HepG2 (cell line): ENCODE results near the gene DCAKD. TPM values are rescaled to one million over a fixed set of nuclear protein-coding genes. Genes with fewer than 3 reads are reported as not detected.

Experiments
- AKAP8 ChIP-seq: sonication (generic); formaldehyde crosslinking; IDR thresholded peaks from 2 replicates; pipeline ENCODE4 v1.5.1; 2020; ENCODE audit warnings: mild to moderate bottlenecking, missing genetic modification reagents
- CBX2 ChIP-seq, 2 experiments: fragments of 200-600 bp in 1 of 2; sonication (generic); formaldehyde crosslinking in 1 of 2; IDR thresholded peaks; 2 replicates each; pipeline versions ENCODE4 v1.7.0 to v1.8.1; 2018 to 2022; ENCODE audit warnings: low read depth in 2 of 2, low read length in 1 of 2, mild to moderate bottlenecking in 1 of 2, missing genetic modification reagents in 1 of 2
- HBP1 ChIP-seq: IDR thresholded peaks from 2 replicates; pipeline ENCODE4 v1.6.1; 2016; ENCODE audit warnings: low read depth, control low read depth
- MBD4 ChIP-seq: IDR thresholded peaks from 2 replicates; pipeline ENCODE4 v1.6.1; 2012; ENCODE audit warnings: low read length, inconsistent platforms, borderline replicate concordance
- MEIS2 ChIP-seq: sonication (generic); formaldehyde crosslinking; IDR thresholded peaks from 2 replicates; pipeline ENCODE4 v1.9.0; 2021; ENCODE audit warnings: mild to moderate bottlenecking, missing genetic modification reagents
- MXI1 ChIP-seq: IDR thresholded peaks from 3 replicates; pipeline ENCODE4 v1.6.1; 2012; ENCODE audit warnings: low read depth, low read length, inconsistent platforms, borderline replicate concordance
- NFE2L1 ChIP-seq: sonication (generic); formaldehyde crosslinking; IDR thresholded peaks from 2 replicates; pipeline ENCODE4 v1.4.0; 2020; ENCODE audit warnings: missing genetic modification reagents, mild to moderate bottlenecking, borderline replicate concordance
- SNAPC2 ChIP-seq: sonication (generic); formaldehyde crosslinking; IDR thresholded peaks from 2 replicates; pipeline ENCODE4 v1.8.1; 2022; ENCODE audit warnings: mild to moderate bottlenecking, missing genetic modification reagents
- TCF7L2 ChIP-seq: IDR thresholded peaks from 2 replicates; pipeline ENCODE4 v1.6.1; 2011; ENCODE audit warnings: mild to moderate bottlenecking, low read depth, low read length, moderate library complexity
- ZFP91 ChIP-seq: sonication (generic); formaldehyde crosslinking; IDR thresholded peaks from 2 replicates; pipeline ENCODE4 v1.9.0; 2022; ENCODE audit warnings: missing genetic modification reagents, mild to moderate bottlenecking, borderline replicate concordance
- ZGPAT ChIP-seq: IDR thresholded peaks from 2 replicates; pipeline ENCODE4 v1.6.1; 2016; ENCODE audit warnings: mild to moderate bottlenecking
- ZNF564 ChIP-seq: sonication (generic); formaldehyde crosslinking; IDR thresholded peaks from 2 replicates; pipeline ENCODE4 v1.8.1; 2023; ENCODE audit warnings: mild to moderate bottlenecking, missing genetic modification reagents
- ZNF652 ChIP-seq: IDR thresholded peaks from 2 replicates; pipeline ENCODE4 v1.6.1; 2016; ENCODE audit warnings: low read depth, borderline replicate concordance
- polyA plus RNA-seq, 8 experiments: library from polyadenylated mRNA; depleted of rRNA in 3 of 8; stranded (reverse) in 7 of 8; unstranded in 1 of 8; fragments of >200 nt; fragmentation: Illumina TruSeq in 4 of 8; extraction: Trizol in 4 of 8; gene quantifications; 2 replicates each; pipeline versions ENCODE4 v1.2.1 to v1.2.3, GENCODE V29; 2011 to 2016; ENCODE audit warnings: low read depth in 4 of 8, missing spikeins in 1 of 8, mixed read lengths in 1 of 8; ENCODE audit not compliant: insufficient read depth in 1 of 8
- total RNA-seq, 5 experiments: library from RNA; depleted of rRNA; stranded (reverse); fragments of >200 nt; fragmentation: Illumina TruSeq; extraction: Trizol; gene quantifications; 2 replicates each; pipeline ENCODE4 v1.2.3, GENCODE V29; 2016; ENCODE audit warnings: low read depth in 1 of 5
- TF ChIP-seq, protein P1 (sequence below): sonication (generic); formaldehyde crosslinking; IDR thresholded peaks from 2 replicates; pipeline ENCODE4 v1.4.0; 2020; ENCODE audit warnings: missing genetic modification reagents, mild to moderate bottlenecking, borderline replicate concordance
- TF ChIP-seq, protein P2 (sequence below): conservative IDR thresholded peaks from 2 replicates; pipeline ENCODE4 v1.6.1; 2018; ENCODE audit warnings: missing genetic modification reagents

DCAKD gene
- total and polyA plus RNA-seq, 2 of the 13 experiments (the other 11 are each of a cell fraction or from before 2014, with no cell fraction given), result 25.9 to 29.2 TPM

- TF ChIP-seq, protein P1, sequence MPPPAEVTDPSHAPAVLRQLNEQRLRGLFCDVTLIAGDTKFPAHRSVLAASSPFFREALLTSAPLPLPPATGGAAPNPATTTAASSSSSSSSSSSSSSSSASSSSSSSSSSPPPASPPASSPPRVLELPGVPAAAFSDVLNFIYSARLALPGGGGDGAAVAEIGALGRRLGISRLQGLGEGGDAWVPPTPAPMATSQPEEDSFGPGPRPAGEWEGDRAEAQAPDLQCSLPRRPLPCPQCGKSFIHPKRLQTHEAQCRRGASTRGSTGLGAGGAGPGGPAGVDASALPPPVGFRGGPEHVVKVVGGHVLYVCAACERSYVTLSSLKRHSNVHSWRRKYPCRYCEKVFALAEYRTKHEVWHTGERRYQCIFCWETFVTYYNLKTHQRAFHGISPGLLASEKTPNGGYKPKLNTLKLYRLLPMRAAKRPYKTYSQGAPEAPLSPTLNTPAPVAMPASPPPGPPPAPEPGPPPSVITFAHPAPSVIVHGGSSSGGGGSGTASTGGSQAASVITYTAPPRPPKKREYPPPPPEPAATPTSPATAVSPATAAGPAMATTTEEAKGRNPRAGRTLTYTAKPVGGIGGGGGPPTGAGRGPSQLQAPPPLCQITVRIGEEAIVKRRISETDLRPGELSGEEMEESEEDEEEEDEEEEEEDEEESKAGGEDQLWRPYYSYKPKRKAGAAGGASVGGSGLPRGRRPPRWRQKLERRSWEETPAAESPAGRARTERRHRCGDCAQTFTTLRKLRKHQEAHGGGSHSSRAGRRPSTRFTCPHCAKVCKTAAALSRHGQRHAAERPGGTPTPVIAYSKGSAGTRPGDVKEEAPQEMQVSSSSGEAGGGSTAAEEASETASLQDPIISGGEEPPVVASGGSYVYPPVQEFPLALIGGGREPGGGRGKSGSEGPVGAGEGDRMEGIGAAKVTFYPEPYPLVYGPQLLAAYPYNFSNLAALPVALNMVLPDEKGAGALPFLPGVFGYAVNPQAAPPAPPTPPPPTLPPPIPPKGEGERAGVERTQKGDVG (CRISPR knock-in tag), result no peak
- no peak for TF ChIP-seq ZNF652 (CRISPR knock-in tag)
- TF ChIP-seq MBD4, result no peak
- TF ChIP-seq, protein P2, sequence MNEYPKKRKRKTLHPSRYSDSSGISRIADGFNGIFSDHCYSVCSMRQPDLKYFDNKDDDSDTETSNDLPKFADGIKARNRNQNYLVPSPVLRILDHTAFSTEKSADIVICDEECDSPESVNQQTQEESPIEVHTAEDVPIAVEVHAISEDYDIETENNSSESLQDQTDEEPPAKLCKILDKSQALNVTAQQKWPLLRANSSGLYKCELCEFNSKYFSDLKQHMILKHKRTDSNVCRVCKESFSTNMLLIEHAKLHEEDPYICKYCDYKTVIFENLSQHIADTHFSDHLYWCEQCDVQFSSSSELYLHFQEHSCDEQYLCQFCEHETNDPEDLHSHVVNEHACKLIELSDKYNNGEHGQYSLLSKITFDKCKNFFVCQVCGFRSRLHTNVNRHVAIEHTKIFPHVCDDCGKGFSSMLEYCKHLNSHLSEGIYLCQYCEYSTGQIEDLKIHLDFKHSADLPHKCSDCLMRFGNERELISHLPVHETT (CRISPR knock-in tag), result 0 out of 2 replicates have a peak, but pooled peaks have one; percentile 31
- TF ChIP-seq CBX2 (IDR thresholded peaks at IDR 0.05; ENCODE audit: low read depth, low read length), result no peak
- no peak for TF ChIP-seq CBX2 (CRISPR knock-in tag; IDR thresholded peaks at IDR 0.05; ENCODE audit: low read depth)
- no peak for TF ChIP-seq NFE2L1 (CRISPR knock-in tag)
- no peak; the same call in 1 of the 2 replicates for TF ChIP-seq MEIS2 (CRISPR knock-in tag)
- TF ChIP-seq HBP1 (CRISPR knock-in tag), result no peak
- no peak for TF ChIP-seq AKAP8 (CRISPR knock-in tag)
- no peak for TF ChIP-seq SNAPC2
- no peak for TF ChIP-seq TCF7L2
- no peak for TF ChIP-seq ZNF564
- TF ChIP-seq ZFP91 (CRISPR knock-in tag), result no peak
- TF ChIP-seq ZGPAT, result peak; percentile 72
- TF ChIP-seq MXI1, result peak; percentile 9; the same call in 1 of the 3 replicates
These were observed 70.0 kb downstream of the DCAKD start (continued) for GRCh38 chr17:44981221-44981968.
